ENCODE measurements around the gene COL17A1.

The COL17A1 gene

DNA sequence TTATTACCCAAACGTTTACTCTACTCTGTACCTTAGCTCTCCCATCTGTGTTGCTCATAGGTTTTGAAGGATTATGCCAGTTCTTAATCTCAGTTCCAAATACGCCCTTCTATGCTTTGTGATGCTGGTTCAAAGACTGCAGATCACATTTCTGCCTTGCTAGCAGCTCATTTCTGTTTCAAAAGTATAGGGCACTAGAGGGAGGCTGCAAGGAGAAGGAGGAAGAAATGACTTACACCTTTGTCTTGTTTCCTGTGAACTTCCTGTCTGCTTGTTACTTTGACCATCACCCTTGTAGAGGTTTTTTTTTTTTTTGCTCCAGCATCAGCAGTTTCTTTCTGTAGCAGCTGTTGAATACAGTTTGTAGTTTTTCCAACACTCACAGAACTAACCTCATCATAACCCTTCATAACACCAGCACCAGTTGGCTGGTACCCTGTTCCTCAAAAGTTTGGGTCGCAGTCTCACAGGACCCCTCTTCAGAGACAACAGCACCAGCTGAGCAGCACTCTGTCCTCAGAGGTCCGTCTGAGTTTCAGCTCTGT, 102.2 kb downstream of the COL17A1 start:
- no peak for DNase-seq

DNA sequence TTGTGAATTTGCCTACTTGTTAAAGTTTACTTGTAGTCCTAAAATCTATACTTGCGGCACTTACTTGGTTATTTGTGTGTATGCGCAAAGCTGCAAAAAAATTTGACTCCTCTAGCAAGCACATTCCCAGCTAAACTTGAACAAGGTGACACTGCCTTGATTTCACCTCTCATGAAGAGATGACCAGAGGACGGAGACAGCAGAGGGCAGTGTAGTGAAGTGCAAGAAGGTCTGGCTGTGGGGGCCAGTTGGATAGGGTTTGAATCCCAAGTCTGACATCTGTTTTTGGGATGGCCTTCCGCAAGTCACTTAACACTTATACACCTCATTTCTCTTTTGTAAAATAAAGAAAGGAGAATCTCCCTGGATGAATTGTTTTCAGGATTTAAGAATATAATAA, 103.0 kb downstream of the COL17A1 start:
- no peak for DNase-seq
